Hippocampal formation (tissue), 2 donors: ENCODE data around the gene SYNPO2.
"Not testable (repeated sequence)": the region's sequence is repeated elsewhere in the genome, so short reads cannot be mapped to it uniquely, and the experiment has no call there.

Experiments
- DNase-seq, 2 donors: peaks; one replicate each; lab custom pipeline; 2025; lab: John Stamatoyannopoulos, UW

Gene SYNPO2

DNA sequence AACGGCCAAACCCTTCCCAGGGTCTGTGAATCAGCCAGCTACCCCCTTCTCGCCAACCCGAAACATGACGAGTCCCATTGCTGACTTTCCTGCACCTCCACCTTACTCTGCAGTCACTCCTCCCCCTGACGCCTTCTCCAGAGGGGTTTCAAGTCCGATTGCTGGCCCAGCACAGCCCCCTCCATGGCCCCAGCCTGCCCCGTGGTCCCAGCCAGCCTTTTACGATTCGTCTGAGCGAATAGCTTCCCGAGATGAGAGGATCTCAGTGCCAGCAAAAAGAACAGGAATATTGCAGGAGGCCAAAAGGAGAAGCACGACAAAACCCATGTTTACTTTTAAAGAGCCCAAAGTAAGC is 141.9 kb downstream of the SYNPO2 start:
- DNase-seq = no peak

- no peak for DNase-seq
Measured at GRCh38 chr4:119031218-119031617, 142.6 kb downstream of the SYNPO2 start.

DNA sequence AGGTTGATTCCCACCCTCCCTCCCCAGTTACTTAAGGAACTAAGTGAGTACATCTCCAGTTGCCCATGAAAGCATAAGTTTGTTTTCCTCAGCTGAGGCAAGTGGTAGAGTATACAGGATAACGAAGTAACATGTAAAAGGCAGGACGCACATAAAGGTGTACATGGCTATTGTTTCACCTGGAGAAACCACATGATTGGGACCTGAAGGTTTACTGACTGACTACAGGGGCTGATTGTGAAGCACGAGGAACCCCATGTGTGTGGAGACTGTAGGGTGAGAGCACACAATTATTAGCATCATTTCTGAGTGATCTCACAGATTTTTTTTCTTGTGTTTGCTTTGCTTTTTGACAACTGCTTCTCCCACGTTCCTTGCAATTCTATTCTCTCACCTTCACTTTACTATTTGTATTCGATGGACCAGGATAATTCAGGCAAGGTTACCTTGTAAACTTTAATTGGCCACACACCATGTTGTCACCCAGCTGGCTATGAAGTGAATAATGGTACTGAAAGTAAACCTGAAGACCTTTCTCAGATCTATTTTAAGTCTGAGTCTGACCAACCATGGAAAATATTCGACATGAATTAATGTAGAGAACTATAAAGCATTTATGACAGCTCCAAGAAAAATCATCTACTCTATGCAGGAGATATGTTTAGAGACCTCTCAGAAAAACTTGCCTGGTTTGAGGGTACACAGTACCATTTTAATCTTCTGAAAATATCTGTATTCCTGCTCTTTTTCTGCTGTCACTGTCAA is 144.4 kb downstream of the SYNPO2 start:
- DNase-seq = no peak

- DNase-seq = no peak
Measured at GRCh38 chr4:119034276-119035008, 145.8 kb downstream of the SYNPO2 start.

DNA sequence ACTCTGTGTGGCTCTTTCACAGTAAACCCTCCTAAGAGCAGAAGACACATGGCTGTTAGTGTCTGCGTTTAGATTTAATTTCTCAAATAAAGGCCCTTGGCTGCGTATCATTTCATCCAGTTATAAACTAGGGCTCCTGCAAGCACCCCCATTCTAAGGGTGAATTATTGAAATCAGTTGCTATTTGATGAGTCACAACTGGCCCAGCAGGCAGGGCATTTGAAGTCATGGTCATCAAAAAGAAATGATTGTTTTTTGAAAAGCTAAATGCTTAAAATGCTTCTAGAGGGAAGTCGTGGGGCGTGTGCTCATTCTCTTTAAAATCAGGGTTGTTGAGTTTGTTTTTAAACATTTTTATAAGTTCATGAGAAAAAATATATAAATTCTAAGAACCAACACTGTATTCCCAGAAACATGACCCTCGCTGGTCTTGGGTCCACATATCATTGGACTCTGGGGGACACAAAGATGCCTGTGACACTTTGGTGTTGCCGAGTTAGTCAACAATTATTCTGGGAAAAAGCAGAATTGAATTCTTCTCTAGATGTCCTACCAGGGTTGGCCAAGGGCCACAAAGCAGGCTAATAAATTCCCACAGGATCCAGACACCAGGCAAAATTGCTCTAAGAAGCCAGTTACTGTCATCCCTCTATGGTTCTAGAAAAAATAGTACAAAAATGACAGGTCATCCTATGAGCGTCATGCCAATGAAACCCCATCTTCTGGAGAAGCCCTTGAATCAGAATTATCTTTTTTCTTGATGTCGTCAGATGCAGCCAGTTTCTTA is 147.5 kb downstream of the SYNPO2 start:
- DNase-seq = no peak

GRCh38 chr4:119037709-119038108 is 149.1 kb downstream of the SYNPO2 start:
- no peak for DNase-seq

DNA sequence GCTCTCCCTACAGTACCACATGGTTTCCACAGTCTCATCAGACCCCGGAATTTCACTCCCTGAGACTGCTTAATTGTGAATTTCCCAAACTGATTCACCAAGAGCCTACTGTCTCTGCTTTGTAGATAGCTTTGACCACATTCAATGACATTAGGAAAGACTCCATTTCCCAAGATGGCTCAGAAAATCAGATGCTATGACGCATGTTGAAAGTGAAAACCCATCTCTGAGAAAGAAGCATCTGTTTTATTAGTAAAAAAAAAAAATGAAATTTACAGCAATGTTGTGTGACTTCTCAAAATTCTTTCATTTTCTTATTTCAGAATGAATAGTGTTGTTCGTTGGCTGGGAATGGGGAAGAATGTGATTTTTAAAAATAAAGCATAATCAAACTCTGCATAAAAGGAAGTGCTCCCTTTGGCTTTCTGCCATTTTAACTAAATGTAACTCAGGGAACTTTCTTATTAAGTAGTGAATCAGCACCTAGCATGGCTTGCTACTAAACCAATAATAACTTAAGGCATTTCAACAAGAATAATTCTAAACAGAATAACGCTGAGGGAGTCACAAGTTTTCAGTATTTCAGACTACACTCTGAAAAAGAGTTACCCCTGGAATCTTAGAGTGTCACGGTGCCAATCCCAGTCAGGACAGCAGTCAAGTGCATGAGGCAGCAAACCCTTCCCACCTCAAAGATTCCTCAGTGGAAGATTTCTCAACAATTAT is 149.6 kb downstream of the SYNPO2 start:
- no peak for DNase-seq

- no peak for DNase-seq
Measured at GRCh38 chr4:119039160-119039559, 150.5 kb downstream of the SYNPO2 start.

DNA sequence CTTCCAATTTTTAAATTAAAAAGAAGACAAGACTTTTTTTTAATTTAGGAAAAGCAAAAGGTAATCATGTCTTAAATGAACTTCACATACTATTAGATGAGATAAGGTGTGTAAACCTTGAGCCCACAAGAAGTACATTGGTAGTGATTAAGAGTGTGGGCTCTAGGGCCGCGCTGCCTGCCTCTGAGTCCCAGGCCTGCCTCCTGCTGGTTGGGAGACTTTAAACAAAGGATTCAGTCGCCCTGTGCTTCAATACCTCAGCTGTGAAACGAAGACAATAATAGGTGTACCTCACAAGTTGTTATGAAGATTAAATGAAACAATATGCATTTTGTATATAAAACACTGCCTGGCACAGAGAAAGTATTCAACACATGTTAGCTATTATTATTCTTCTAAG is 151.1 kb downstream of the SYNPO2 start:
- DNase-seq = no peak

GRCh38 chr4:119040261-119040660 is 151.6 kb downstream of the SYNPO2 start:
- no peak for DNase-seq

DNA sequence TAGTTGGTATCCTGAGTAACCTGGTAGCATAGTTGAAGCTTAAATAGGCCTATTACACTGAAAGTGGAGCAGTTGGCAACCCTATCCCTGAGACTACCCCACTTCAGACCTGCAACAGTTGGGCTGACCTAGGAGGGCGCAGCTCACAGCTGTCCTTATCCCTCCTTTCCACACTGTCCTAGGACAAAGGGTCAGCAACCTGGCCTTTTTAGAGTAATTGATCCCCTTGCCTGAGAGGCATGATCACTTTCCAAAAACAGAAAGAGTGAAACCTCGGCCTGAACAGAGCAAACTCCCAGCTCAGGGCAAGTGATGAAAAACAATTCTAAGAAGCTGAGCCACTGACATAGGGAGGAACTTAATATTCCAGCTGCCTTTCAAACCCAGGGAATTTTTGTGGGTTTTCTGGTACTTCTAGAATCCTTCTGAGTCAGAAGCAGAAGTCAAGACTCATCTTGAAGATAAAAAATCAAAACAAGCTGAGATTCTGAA is 152.1 kb downstream of the SYNPO2 start:
- peak; percentile 3 to 10 for DNase-seq

DNA sequence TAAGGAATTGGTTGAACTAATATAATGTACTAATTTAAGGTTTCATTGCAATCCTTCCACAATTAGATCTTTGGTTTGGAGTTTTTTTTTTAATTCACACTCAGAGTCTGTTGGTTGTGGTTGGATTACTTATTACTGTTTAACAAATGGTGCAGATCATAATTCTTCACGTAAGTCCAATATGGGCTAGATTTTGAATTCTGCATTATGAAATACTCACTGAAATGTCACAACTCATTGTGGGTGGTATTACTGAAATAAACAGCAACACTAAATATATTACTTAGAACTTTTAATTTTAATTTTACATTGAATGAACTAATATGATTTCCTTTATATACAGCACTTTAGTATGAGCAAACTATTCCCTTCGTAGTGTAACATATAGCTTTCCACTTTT is 152.7 kb downstream of the SYNPO2 start:
- no peak for DNase-seq

DNA sequence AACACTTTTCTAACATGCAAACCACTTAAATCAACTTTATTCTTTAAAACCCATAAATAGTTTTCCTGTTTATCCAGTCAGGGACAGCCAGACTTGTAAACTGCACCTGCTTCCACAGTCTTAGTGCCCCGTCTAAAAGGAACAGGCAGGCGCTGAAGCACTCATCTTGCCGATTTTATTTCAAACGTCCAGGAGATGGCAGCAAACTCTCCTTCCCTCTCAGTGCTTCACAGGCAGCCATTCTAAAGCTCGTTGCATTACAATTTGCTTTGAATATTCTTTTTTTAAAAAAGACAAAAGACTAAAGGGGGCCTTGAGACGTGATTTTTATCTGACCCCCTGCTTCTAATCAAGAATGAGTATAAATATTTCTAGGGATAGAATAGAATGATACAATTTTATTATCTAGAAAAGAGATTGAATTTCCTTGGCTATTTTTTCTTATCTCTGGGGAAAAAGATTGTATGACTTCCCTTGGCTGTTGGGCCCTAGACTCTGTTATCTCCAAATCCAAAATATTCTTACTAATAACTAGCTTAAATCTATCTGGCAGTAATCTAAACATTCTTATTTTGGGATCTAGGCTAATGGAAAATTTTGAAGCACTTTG is 153.4 kb downstream of the SYNPO2 start:
- DNase-seq = peak; percentile 36 to 61

DNA sequence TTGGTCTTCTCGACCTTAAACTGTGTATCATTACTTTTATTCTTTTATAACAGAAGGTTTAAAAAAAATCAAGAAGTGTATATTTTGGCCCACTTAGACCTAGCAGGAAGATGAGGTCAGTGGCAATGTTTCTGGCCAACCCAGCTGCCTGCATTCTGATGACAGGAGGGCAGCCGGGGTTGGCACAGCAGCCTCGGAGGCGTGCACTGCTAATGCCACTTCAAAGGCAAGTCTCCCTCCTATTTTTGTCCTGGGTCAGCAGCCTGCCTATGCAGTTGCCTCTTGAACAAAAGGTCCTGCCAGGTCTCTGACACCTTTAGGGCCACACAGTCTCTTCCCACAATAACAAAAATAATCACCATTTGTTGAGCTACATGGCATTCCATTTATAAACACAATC is 157.6 kb downstream of the SYNPO2 start:
- DNase-seq = peak in 1 of 2 donors; percentile 3

- not testable (repeated sequence) for DNase-seq
Measured at GRCh38 chr4:119047059-119047458, 158.4 kb downstream of the SYNPO2 start.

- DNase-seq = no peak
Measured at GRCh38 chr4:119048446-119048845, 159.8 kb downstream of the SYNPO2 start.

DNA sequence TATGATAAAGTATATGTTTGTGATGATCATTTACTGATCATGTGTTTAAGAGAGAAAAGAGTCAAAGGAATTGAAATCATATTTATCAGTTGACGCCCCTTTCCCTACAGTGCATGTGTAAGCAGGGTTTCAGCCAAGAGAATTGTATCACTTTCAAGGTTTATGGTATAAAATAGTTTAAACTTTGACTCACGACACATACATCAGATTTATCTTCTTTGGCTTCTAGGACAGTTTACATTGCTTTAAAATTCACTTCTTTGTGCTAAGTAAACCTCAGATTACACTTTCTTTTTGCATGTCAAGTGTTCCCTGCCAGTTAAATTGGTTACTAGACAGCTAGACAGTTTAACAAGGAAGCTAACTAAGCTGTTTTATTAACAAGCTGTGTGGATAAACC is 160.7 kb downstream of the SYNPO2 start:
- no peak for DNase-seq

DNA sequence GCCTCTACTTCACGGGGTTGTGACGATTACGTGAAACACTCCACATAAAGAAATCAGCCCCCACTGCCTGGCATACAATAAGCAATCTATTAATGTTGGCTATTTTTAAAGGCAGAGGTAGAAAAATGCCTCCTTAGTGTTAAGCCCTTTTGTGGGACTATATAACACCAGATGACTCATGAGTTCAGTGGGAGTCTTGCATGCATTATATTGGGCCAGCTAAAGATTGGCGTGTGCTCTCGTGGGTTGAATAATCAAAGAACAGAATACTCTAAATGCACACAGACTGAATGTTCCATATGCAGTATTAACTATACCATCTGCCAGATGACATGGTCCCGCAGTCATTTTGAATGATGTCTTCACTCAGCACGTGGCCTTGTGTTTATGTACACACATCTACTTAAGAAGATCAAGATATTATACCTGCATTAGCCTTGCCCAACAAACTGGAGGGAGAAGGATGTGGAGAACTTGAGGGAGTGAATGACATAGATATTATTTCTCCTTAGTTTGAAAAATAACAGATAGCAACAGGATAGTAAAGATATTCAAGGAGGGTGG is 162.0 kb downstream of the SYNPO2 start:
- no peak for DNase-seq

DNA sequence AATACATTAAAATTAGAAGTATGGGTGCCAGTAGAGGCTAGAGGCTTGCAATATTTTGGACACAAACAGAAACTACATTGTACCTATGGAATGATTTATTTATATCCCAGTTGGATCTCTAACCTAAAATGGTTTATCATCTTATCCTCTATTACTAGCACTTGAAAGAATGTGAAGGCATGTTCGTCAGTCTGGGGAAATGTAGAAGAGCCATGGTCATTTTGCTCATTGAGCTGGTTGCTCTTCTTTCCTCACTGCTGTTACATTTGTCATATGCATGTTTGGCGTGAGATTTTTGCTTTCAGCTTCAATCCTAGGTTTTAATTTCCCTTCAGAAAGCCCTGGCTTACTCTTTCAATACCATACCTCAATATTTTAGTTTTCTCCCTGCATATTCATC is 164.6 kb downstream of the SYNPO2 start:
- DNase-seq = no peak

- DNase-seq = no peak
Measured at GRCh38 chr4:119053997-119054396, 165.3 kb downstream of the SYNPO2 start.

GRCh38 chr4:119057417-119057816 is 168.8 kb downstream of the SYNPO2 start:
- no peak for DNase-seq
